NCI-H1694 treated with DMSO at 0.1 percent for 48 hours (cell line): Measurements from ENCODE around the gene C6orf136.
A peak's percentile ranks its signal among the peaks of the same experiment; 100 is the strongest.

Experiments
- DNase-seq: peaks from one replicate; lab custom pipeline; 2025; lab: John Stamatoyannopoulos, UW

Gene C6orf136

GRCh38 chr6:30615958-30616810 is 30.7 kb upstream of the C6orf136 start:
- peak; percentile 38 for DNase-seq

DNA sequence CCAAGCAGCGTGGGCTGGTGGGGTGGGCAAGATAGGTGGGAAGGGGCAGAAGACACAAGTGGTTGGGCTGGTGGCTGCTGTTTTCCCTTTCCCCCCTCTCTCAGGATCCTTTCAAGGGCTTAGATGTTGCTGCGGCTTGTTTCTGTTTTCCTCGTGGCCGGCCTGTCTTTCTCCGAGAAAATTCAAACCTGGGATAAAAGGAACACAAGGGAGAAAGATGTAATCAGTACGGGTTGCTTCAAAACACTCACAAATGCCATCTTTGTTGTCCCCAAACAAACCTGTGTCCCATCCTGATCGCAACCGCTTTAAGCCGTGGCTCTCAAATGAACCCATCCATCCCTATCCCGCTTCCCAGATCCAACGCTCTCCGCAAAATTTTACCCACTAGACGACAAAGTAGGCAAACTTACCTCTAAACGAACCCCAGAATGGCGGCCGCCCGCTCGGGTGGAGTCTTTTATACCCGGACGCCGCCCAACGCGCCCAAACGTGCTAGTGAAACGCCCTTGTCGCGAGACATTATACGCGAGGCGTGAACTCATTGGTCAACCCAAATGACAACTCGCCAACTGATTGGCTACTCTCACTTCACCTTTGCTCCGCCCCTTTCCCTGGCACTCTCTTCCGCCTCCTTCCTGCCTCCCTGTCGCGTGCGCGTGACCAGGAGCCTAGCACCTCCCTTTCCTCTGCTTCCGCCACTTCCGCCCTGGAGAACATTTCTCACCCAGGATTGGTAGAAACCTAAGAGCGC is 29.9 kb upstream of the C6orf136 start, which contains the start of gene PPP1R10:
PPP1R10 (minus strand) TSS at position 433 of the 754 bp plus-strand sequence. CDS start 7,299 bp downstream, outside the sequence.
- DNase-seq: peak; percentile 98

DNA sequence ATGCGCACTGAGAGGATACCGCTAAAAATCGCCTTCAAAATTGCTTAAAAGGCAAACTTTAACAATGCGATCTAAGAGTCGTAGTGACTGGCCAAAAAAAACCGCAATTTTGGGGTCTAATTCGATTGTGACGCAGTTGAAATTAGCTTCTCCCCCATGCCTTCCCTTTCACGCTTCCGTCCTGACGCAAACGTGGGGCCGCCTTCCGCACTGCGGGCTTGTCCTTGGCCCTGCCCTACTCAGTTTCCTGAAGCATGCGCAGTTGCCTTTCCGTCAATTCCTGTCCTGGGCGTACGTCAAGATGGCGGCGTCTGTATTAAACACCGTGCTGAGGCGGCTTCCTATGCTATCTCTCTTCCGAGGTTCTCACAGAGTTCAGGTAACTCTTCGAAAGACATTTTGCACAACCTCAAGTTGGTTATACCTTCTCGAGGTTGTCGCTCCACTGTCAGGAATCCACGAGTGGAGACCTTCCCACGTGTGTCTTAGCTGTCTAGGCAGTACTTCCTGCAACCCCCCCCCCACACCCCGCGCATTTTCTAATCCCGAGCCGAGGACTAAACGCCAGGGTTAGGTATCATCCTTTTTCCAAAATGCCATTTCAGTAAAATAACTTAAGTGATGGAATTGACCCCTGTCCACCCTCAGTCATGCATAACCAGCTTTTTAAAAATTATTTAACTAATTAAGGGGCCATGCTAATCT is 29.2 kb upstream of the C6orf136 start, which contains the start of gene MRPS18B:
MRPS18B (plus strand) TSS at position 276 of the 705 bp plus-strand sequence; CDS start at position 302, 26 bp downstream.
- peak; percentile 97 for DNase-seq

DNA sequence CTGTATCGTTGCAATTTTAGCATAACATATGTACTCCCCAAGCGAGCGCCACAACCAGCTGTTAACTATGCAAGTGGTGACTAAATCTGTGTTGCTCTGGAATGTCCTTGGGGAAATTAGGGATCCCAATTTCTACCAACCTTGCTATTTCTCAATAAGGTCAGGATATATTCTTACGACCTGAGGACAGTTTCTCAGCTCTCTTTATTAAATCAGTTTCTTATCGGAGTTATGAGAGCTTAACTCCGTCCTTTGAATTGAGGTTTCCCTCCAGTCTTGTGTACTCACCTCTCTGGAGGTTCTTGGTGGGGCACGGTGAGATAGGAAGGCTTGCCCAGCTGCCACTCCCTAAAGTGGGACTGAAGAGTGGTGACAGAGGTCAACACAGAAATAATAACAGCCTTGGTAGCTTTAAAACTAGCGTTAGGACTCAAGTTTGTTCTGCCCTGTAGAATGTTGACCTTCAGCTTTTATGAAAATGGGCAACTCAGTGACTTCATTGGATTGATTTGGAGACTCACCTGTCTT is 28.6 kb upstream of the C6orf136 start:
- DNase-seq: no peak

- DNase-seq: no peak
These were observed 27.4 kb upstream of the C6orf136 start for GRCh38 chr6:30619561-30619960.

DNA sequence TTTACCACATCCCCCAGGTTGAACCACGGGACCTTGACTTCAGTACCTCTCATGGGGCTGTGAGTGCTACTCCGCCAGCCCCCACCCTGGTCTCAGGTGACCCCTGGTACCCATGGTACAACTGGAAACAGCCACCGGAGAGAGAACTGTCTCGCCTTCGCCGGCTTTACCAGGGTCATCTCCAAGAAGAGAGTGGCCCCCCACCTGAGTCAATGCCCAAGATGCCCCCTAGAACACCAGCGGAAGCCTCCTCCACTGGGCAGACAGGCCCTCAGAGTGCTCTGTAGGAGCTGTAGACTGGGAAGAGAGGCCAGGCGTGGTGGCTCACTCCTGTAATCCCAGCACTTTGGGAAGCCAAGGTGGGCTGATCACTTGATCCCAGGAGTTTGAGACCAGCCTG is 21.4 kb upstream of the C6orf136 start:
- DNase-seq: no peak

GRCh38 chr6:30626484-30627366 is 20.2 kb upstream of the C6orf136 start, which contains the start of gene ATAT1:
Gene ATAT1, plus strand, starts transcription at chr6:30626874.
- DNase-seq: peak; percentile 36

DNA sequence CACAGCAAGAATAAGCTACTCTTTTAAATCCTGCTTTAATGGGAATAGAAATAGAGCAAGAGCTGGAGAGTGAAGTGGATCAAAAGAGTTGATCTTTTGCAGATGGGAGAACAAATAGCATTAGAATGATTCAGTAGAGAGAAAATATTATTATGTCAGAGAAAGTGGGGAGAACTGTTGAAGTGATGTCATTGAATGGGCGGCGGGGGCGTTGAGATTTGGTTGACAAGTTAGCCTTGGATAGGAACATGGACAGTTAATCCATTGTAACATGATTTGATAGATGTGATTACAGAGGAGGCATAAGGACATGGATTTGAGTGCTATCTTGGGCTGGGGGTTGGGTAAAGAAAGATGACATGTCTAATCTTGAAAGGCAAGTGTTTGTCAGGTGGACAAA is 11.1 kb upstream of the C6orf136 start:
- DNase-seq: no peak

- DNase-seq: no peak
These were observed 6.5 kb upstream of the C6orf136 start for GRCh38 chr6:30640481-30640880.

DNA sequence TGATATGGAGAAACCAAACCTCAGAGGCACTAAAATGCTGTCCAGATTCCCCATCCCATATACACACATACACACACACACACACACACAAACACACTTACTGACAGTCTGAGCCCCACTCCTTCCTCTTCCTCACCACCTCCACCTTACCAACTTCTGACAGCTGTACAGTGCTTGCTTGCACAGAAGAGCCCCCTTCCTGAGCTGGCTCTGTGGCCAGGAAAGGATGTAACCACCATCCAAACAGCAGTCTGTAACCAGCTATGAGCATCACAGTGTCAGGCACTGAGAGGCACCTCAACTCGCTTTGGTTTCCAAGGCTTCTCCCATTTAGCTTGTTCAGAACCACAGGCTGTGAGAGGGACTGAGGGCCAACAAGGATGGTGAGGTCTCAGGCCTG is 5.9 kb upstream of the C6orf136 start:
- DNase-seq: no peak

GRCh38 chr6:30643656-30644055 is 3.3 kb upstream of the C6orf136 start:
- no peak for DNase-seq

- no peak for DNase-seq
These were observed 2.2 kb upstream of the C6orf136 start for GRCh38 chr6:30644769-30645168.

- no peak for DNase-seq
These were observed 944 bp upstream of the C6orf136 start for GRCh38 chr6:30645989-30646388.

- peak; percentile 66 for DNase-seq
These were observed 546 bp downstream of the C6orf136 start for GRCh38 chr6:30647242-30648116.

DNA sequence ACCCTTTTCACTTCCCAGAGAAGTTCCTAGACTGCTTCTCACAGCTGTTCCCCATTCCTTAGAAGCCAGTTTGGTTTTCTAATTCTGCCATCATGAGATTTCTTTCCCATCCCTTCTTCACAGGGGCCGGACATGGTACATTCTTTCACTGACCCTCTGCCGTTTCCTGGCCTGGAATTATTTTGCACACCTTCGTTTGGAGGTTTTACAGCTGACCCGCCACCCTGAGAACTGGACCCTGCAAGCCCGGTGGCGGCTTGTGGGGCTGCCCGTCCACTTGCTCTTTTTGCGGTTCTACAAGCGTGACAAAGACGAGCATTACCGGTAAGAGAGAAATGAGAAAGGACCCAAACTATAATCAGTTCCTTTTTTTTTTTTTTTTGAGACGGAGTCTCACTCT is 4.2 kb downstream of the C6orf136 start:
- DNase-seq: no peak

DNA sequence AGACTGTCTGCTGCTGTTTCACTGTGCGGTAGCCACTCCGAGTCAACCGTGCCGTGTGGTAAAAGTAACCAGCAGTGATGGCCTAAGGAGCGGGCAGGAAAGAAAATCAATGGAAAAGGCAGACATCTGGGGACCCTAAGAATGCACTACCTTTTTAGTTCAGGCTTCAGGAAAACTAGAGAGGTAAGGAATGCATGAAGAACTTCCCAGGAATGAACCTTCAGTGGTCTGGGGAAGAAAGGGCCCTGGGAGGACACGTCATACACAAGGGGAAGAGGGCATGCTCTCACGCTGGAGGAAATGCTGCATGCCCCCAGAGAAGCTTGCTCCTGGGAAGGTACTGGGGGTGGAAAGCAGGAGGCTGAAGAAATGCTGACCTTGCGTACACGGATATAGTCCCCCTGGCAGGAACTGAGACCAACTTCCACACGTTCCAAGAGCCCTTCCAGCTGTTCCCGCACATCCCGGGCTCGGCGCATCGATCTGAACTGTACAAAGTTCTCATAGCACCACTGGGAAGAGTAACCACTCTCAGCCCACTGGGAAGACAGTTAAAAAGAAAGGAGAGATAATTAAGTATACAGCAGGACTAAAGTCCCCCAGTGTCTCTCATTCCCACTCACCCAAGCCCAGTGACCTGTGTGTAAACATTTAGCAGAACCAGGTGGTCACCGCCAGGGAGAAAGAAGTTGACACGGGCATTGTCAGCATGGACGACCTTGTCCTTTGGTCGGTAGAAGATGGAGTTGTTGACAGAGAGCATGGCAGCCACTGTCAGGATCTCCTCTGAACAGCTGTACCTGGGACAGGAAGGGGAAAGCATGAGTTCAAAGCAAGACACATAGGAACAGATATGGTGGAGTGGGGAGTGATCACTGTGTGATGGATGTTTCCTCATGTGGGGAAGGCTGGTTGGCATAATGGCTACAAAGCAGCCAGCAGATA is 8.1 kb downstream of the C6orf136 start:
- no peak for DNase-seq

DNA sequence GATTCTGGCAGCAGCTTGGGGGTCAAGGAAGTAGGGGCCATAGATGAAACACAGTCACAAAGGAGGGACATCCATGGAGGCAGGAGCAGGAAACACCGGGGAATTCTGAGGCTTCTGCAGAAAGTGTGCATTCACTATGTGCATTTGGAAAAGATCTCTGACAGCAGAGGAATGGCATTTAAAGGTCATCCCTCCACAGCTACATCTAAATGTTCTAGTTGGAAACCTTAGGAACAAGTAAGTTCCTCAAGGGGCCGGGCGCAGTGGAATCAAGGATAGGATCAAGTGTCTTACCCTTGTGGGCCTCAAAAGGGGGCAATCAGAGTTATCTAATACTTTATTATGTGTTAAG is 8.8 kb downstream of the C6orf136 start:
- no peak for DNase-seq

DNA sequence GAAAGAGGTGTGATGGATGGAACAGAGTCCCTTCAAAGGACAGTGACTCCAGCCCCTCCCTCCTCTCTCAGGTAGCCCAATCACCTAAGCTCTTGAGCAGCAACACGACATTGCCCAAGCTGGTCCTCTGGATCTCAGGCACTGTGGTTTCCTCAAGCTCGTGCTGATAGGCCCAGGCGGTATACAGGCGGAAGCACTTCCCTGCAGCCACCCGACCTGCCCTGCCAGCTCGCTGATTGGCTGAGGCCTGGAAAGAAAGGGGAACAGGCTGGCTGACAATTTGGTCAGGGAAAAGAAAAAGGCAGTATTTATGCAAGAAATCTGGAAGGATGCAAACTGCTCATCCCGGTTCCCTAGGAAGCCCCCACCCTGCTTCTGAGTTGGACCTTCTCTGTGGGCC is 9.6 kb downstream of the C6orf136 start:
- DNase-seq: no peak

GRCh38 chr6:30657454-30657853 is 10.5 kb downstream of the C6orf136 start:
- no peak for DNase-seq
